ENCODE results near the gene TGFBR1.

Gene TGFBR1

GRCh38 chr9:99104459-99105151, at the start of gene TGFBR1:
TGFBR1 (plus strand) TSS chr9:99105113; CDS start chr9:99105206, 93 bp downstream.
- Mint-ChIP-seq H3K27ac (peak within 1 kb of the TSS; percentile 92), H3K36me3 (ENCODE audit: low read depth) (peaks cover 35% of the 10 kb centered on the region), H3K9me3 (peaks cover 4% of the 10 kb centered on the region), H3K4me3 (peak within 1 kb of the TSS; percentile 87), H3K4me1 (ENCODE audit: low read depth) (peaks cover 60% of the 10 kb centered on the region), H3K27me3 (ENCODE audit: low read depth) (no peaks in the 10 kb centered on the region)

GRCh38 chr9:99055384-99055783, 49.5 kb upstream of the TGFBR1 start:
- no peak overlapping the region for H3K4me3 Mint-ChIP-seq
- peaks cover 78% of the 10 kb centered on the region for H3K4me1 Mint-ChIP-seq (ENCODE audit: low read depth)
- peaks cover 17% of the 10 kb centered on the region for H3K36me3 Mint-ChIP-seq (ENCODE audit: low read depth)
- peaks cover 8% of the 10 kb centered on the region for H3K9me3 Mint-ChIP-seq
- no peaks in the 10 kb centered on the region for H3K27me3 Mint-ChIP-seq (ENCODE audit: low read depth)
- H3K27ac Mint-ChIP-seq: no peak overlapping the region

- Mint-ChIP-seq H3K4me3 (no peak overlapping the region), H3K4me1 (ENCODE audit: low read depth) (peaks cover 75% of the 10 kb centered on the region), H3K36me3 (ENCODE audit: low read depth) (peaks cover 21% of the 10 kb centered on the region), H3K27me3 (ENCODE audit: low read depth) (no peaks in the 10 kb centered on the region), H3K27ac (no peak overlapping the region), H3K9me3 (peaks cover 8% of the 10 kb centered on the region)
Observed at GRCh38 chr9:99056186-99056585, 48.7 kb upstream of the TGFBR1 start.

GRCh38 chr9:99056886-99057664, 47.8 kb upstream of the TGFBR1 start:
- Mint-ChIP-seq H3K27ac (peak overlapping the region; percentile 95), H3K9me3 (peaks cover 8% of the 10 kb centered on the region), H3K4me1 (ENCODE audit: low read depth) (peaks cover 71% of the 10 kb centered on the region), H3K36me3 (ENCODE audit: low read depth) (peaks cover 21% of the 10 kb centered on the region), H3K27me3 (ENCODE audit: low read depth) (no peaks in the 10 kb centered on the region), H3K4me3 (peak overlapping the region; percentile 83)

GRCh38 chr9:99057665-99058625, 47.0 kb upstream of the TGFBR1 start:
- H3K27ac Mint-ChIP-seq: peak overlapping the region; percentile 95
- peak overlapping the region; percentile 83 for H3K4me3 Mint-ChIP-seq
- peaks cover 24% of the 10 kb centered on the region for H3K36me3 Mint-ChIP-seq (ENCODE audit: low read depth)
- no peaks in the 10 kb centered on the region for H3K27me3 Mint-ChIP-seq (ENCODE audit: low read depth)
- H3K9me3 Mint-ChIP-seq: peaks cover 8% of the 10 kb centered on the region
- H3K4me1 Mint-ChIP-seq (ENCODE audit: low read depth): peaks cover 67% of the 10 kb centered on the region

GRCh38 chr9:99058964-99059921, 45.7 kb upstream of the TGFBR1 start:
- H3K4me3 Mint-ChIP-seq: peak overlapping the region; percentile 61
- peak overlapping the region; percentile 95 for H3K27ac Mint-ChIP-seq
- peaks cover 8% of the 10 kb centered on the region for H3K9me3 Mint-ChIP-seq
- H3K4me1 Mint-ChIP-seq (ENCODE audit: low read depth): peaks cover 71% of the 10 kb centered on the region
- H3K27me3 Mint-ChIP-seq (ENCODE audit: low read depth): no peaks in the 10 kb centered on the region
- H3K36me3 Mint-ChIP-seq (ENCODE audit: low read depth): peaks cover 31% of the 10 kb centered on the region

- H3K9me3 Mint-ChIP-seq: peaks cover 8% of the 10 kb centered on the region
- H3K36me3 Mint-ChIP-seq (ENCODE audit: low read depth): peaks cover 28% of the 10 kb centered on the region
- H3K4me1 Mint-ChIP-seq (ENCODE audit: low read depth): peaks cover 70% of the 10 kb centered on the region
- no peak overlapping the region for H3K27ac Mint-ChIP-seq
- no peak overlapping the region for H3K4me3 Mint-ChIP-seq
- H3K27me3 Mint-ChIP-seq (ENCODE audit: low read depth): no peaks in the 10 kb centered on the region
Observed at GRCh38 chr9:99060621-99061020, 44.3 kb upstream of the TGFBR1 start.

- Mint-ChIP-seq H3K4me3 (no peak overlapping the region), H3K27ac (no peak overlapping the region), H3K9me3 (no peaks in the 10 kb centered on the region), H3K27me3 (ENCODE audit: low read depth) (no peaks in the 10 kb centered on the region), H3K4me1 (ENCODE audit: low read depth) (peaks cover 53% of the 10 kb centered on the region), H3K36me3 (ENCODE audit: low read depth) (peaks cover 17% of the 10 kb centered on the region)
Observed at GRCh38 chr9:99062549-99062948, 42.4 kb upstream of the TGFBR1 start.

GRCh38 chr9:99063522-99063921, 41.4 kb upstream of the TGFBR1 start:
- H3K27me3 Mint-ChIP-seq (ENCODE audit: low read depth): no peaks in the 10 kb centered on the region
- no peak overlapping the region for H3K4me3 Mint-ChIP-seq
- no peak overlapping the region for H3K27ac Mint-ChIP-seq
- peaks cover 49% of the 10 kb centered on the region for H3K4me1 Mint-ChIP-seq (ENCODE audit: low read depth)
- peaks cover 21% of the 10 kb centered on the region for H3K36me3 Mint-ChIP-seq (ENCODE audit: low read depth)
- no peaks in the 10 kb centered on the region for H3K9me3 Mint-ChIP-seq

- H3K4me3 Mint-ChIP-seq: no peak overlapping the region
- H3K4me1 Mint-ChIP-seq (ENCODE audit: low read depth): peaks cover 49% of the 10 kb centered on the region
- H3K27ac Mint-ChIP-seq: no peak overlapping the region
- peaks cover 25% of the 10 kb centered on the region for H3K36me3 Mint-ChIP-seq (ENCODE audit: low read depth)
- no peaks in the 10 kb centered on the region for H3K27me3 Mint-ChIP-seq (ENCODE audit: low read depth)
- peaks cover 6% of the 10 kb centered on the region for H3K9me3 Mint-ChIP-seq
Observed at GRCh38 chr9:99066571-99066970, 38.3 kb upstream of the TGFBR1 start.

GRCh38 chr9:99069075-99069474, 35.8 kb upstream of the TGFBR1 start:
- Mint-ChIP-seq H3K4me1 (ENCODE audit: low read depth) (peaks cover 44% of the 10 kb centered on the region), H3K4me3 (peak overlapping the region; percentile 43), H3K27ac (peak overlapping the region; percentile 93), H3K27me3 (ENCODE audit: low read depth) (no peaks in the 10 kb centered on the region), H3K36me3 (ENCODE audit: low read depth) (peaks cover 23% of the 10 kb centered on the region), H3K9me3 (peaks cover 6% of the 10 kb centered on the region)

- H3K27ac Mint-ChIP-seq: peak overlapping the region; percentile 93
- H3K4me1 Mint-ChIP-seq (ENCODE audit: low read depth): peaks cover 43% of the 10 kb centered on the region
- peak overlapping the region; percentile 43 for H3K4me3 Mint-ChIP-seq
Observed at GRCh38 chr9:99069546-99069945, 35.4 kb upstream of the TGFBR1 start.

GRCh38 chr9:99070681-99071080, 34.2 kb upstream of the TGFBR1 start:
- no peak overlapping the region for H3K4me3 Mint-ChIP-seq
- peaks cover 46% of the 10 kb centered on the region for H3K4me1 Mint-ChIP-seq (ENCODE audit: low read depth)
- H3K36me3 Mint-ChIP-seq (ENCODE audit: low read depth): peaks cover 19% of the 10 kb centered on the region
- H3K9me3 Mint-ChIP-seq: peaks cover 6% of the 10 kb centered on the region
- H3K27ac Mint-ChIP-seq: peak overlapping the region; percentile 7
- H3K27me3 Mint-ChIP-seq (ENCODE audit: low read depth): no peaks in the 10 kb centered on the region

More at GRCh38 chr9:99069546-99069945, 35.4 kb upstream of the TGFBR1 start:
- Mint-ChIP-seq H3K36me3 (ENCODE audit: low read depth) (peaks cover 19% of the 10 kb centered on the region), H3K27me3 (ENCODE audit: low read depth) (no peaks in the 10 kb centered on the region), H3K9me3 (peaks cover 6% of the 10 kb centered on the region)
